Measurements from ENCODE around the gene MS4A10. TPM values are rescaled to one million over a fixed set of nuclear protein-coding genes. Genes with fewer than 3 reads are reported as not detected.

The MS4A10 gene
- total RNA-seq, 3 donors from 2014 or later, result 1.2 TPM; not detected in 2

DNA sequence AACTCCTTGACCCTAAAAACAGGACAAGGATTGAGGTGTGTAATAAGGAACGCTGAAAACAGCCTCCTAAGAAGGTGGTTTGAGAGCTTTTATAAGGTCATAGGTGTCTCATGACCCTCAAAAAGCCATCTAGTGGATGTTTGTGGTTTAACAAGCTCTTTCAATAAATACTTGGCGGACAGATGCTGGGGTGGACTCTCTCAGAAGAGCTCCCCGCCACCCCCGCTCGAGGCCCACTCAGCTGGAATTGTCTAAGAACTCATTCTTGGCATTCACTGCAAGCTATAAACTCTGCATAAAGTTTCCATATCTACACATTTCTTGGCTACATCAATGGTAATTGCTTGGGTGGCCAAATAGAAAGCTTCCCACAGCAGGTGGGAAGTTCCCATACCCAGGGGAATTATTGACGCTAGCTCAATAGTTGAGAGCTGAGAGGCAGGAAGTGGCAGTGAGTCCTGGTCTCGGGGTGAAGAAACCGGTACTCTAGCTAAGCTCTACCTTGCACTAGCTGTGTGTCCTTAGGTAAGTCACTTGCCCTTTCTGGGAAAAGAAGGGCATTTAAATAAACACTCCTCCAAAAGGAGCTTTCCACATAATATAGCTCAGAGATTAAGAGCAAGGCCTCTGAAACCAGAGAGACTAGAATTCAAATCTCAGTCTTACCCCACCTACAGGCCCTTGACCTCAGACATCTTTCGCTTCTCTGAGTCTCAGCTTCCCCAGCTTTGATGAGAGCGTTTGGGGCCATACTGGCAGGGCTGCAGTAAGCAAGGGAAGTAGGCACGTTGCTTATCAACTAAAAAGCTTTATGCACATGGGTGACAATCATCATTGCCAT is 22.1 kb upstream of the MS4A10 start:
- no peak for DNase-seq
- intact Hi-C loops (cut with DNase I, micrococcal nuclease), result no loop called here
- H3K4me1 ChIP-seq (ENCODE audit: low read depth), result no peaks in the 10 kb centered on the region

DNA sequence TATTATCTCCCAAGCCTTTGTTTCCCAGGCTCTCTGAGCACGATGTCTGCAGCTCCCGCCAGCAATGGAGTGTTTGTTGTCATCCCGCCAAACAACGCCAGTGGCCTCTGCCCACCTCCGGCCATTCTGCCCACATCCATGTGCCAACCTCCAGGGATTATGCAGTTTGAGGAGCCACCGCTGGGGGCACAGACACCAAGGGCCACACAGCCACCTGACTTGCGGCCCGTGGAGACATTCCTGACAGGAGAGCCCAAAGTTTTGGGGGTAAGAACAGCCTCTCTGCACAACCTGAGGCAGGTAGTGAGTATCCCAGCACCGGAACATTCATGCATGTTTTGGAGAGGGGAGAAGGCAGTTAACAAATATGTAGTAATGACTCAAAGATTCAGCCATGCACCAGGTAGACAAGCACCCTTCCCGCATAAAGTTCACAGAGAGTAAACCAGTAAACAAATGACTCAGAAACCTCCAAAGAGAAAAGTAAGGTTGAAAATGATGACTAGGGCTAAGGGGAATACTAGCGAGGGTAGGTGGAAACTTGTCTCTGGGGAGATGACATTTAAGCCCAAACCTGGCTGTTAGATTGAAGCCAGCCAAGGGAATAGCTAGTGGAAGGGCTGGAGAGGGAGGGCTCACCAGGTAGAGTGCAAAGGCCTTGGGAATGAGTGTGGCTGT is 21.3 kb upstream of the MS4A10 start:
- intact Hi-C loops (cut with DNase I, micrococcal nuclease), result no loop called here
- Histone ChIP-seq H3K36me3 (ENCODE audit: low read depth) (no peaks in the 10 kb centered on the region), H3K4me1 (ENCODE audit: low read depth) (no peaks in the 10 kb centered on the region), H3K4me3 (no peak overlapping the region), H3K9me3 (no peaks in the 10 kb centered on the region)
- TF ChIP-seq, protein P1, sequence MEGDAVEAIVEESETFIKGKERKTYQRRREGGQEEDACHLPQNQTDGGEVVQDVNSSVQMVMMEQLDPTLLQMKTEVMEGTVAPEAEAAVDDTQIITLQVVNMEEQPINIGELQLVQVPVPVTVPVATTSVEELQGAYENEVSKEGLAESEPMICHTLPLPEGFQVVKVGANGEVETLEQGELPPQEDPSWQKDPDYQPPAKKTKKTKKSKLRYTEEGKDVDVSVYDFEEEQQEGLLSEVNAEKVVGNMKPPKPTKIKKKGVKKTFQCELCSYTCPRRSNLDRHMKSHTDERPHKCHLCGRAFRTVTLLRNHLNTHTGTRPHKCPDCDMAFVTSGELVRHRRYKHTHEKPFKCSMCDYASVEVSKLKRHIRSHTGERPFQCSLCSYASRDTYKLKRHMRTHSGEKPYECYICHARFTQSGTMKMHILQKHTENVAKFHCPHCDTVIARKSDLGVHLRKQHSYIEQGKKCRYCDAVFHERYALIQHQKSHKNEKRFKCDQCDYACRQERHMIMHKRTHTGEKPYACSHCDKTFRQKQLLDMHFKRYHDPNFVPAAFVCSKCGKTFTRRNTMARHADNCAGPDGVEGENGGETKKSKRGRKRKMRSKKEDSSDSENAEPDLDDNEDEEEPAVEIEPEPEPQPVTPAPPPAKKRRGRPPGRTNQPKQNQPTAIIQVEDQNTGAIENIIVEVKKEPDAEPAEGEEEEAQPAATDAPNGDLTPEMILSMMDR (IDR thresholded peaks at IDR 0.05), result no peak
- DNase-seq (no peak), ATAC-seq (no peak)

More for the DNA sequence above, 22.1 kb upstream of the MS4A10 start:
- TF ChIP-seq, protein P1 (IDR thresholded peaks at IDR 0.05), result no peak
- H3K9me3 ChIP-seq, result no peaks in the 10 kb centered on the region
- no peaks in the 10 kb centered on the region for H3K36me3 ChIP-seq (ENCODE audit: low read depth)
- H3K4me3 ChIP-seq, result no peak overlapping the region
- ATAC-seq, result peak; percentile 34

DNA sequence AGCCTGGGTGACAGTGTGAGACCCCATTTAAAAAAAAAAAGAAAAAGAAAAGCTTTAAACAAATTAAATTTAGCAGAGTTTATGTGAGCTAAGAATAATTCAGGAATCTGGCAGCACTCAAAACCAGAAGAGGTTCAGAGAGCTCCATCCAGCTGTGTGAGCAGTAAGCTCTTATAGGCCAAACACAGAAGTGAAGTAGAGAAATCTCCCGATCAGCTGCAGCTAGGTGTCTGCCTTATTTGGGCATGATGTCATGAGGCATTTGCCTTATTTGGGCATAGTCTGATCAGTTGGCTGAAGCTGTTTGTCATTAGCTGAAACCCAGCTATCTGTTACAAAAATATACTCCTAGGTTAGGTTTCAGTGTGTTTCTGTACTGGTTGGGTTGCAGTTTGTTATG is 20.3 kb upstream of the MS4A10 start:
- Histone ChIP-seq H3K9me3 (no peaks in the 10 kb centered on the region), H3K36me3 (ENCODE audit: low read depth) (no peaks in the 10 kb centered on the region), H3K4me3 (no peak overlapping the region), H3K4me1 (ENCODE audit: low read depth) (no peaks in the 10 kb centered on the region)
- ATAC-seq, result no peak
- TF ChIP-seq, protein P1 (IDR thresholded peaks at IDR 0.05), result no peak
- DNase-seq, result no peak
- intact Hi-C loops (cut with DNase I, micrococcal nuclease), result no loop called here

- DNase-seq, result no peak
- no peaks in the 10 kb centered on the region for H3K4me1 ChIP-seq (ENCODE audit: low read depth)
- ATAC-seq, result no peak
- intact Hi-C loops (cut with DNase I, micrococcal nuclease), result no loop called here
- H3K36me3 ChIP-seq (ENCODE audit: low read depth), result no peaks in the 10 kb centered on the region
- TF ChIP-seq, protein P1 (IDR thresholded peaks at IDR 0.05), result no peak
- H3K9me3 ChIP-seq, result no peaks in the 10 kb centered on the region
- H3K4me3 ChIP-seq, result no peak overlapping the region
These were observed 19.8 kb upstream of the MS4A10 start for GRCh38 chr11:60765355-60765754.

DNA sequence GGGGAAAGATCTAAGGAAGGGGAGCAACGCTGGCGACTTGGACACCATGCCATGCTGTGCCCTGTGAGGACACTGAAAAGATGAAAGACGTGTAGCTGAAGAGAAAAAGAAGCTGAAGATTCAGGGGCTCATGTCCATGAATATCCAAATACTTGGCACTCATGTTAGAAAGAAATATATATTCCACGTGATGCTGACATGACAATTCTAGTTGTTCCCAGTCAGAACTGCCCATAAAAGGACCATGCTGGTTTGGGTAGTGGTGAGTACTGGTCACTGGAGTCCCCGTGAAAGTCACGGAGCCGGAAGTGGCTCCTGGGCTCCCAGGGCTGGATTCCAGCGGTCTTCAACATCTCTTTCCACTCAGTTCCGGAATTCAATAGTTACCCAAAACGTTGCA is 18.6 kb upstream of the MS4A10 start:
- H3K9me3 ChIP-seq, result no peaks in the 10 kb centered on the region
- DNase-seq (no peak), ATAC-seq (no peak)
- TF ChIP-seq, protein P1 (IDR thresholded peaks at IDR 0.05), result no peak
- no peak overlapping the region for H3K4me3 ChIP-seq
- no peaks in the 10 kb centered on the region for H3K36me3 ChIP-seq (ENCODE audit: low read depth)
- H3K4me1 ChIP-seq (ENCODE audit: low read depth), result no peaks in the 10 kb centered on the region
- intact Hi-C loops (cut with DNase I, micrococcal nuclease), result no loop called here
